Measurements from ENCODE around the gene PRKCA.

The PRKCA gene

GRCh38 chr17:66427134-66427533 lies 124.7 kb downstream of the PRKCA start:
- Histone ChIP-seq H3K27ac (ENCODE audit: low read depth, low read length) (no peak overlapping the region), H3K36me3 (ENCODE audit: insufficient read depth, low read length) (no peaks in the 10 kb centered on the region), H2AFZ (ENCODE audit: low read length, unreplicated experiment) (no peak overlapping the region), H3K27me3 (ENCODE audit: insufficient read depth, low read length) (no peaks in the 10 kb centered on the region), H3K4me3 (ENCODE audit: low read depth, low read length) (no peak overlapping the region), H3K79me2 (ENCODE audit: control insufficient read depth, insufficient read depth, low read length, unreplicated experiment) (peaks cover 88% of the 10 kb centered on the region), H3K4me1 (ENCODE audit: control insufficient read depth, insufficient read depth, low read length, unreplicated experiment) (peaks cover 40% of the 10 kb centered on the region)

GRCh38 chr17:66429680-66430079 lies 127.3 kb downstream of the PRKCA start:
- Histone ChIP-seq H3K4me3 (ENCODE audit: low read depth, low read length) (no peak overlapping the region), H3K79me2 (ENCODE audit: control insufficient read depth, insufficient read depth, low read length, unreplicated experiment) (peaks cover 90% of the 10 kb centered on the region)

GRCh38 chr17:66430846-66431795 lies 128.7 kb downstream of the PRKCA start:
- Histone ChIP-seq H3K4me3 (ENCODE audit: low read depth, low read length) (peak overlapping the region; percentile 52), H3K27me3 (ENCODE audit: insufficient read depth, low read length) (no peaks in the 10 kb centered on the region), H2AFZ (ENCODE audit: low read length, unreplicated experiment) (no peak overlapping the region), H3K79me2 (ENCODE audit: control insufficient read depth, insufficient read depth, low read length, unreplicated experiment) (peaks cover 90% of the 10 kb centered on the region), H3K36me3 (ENCODE audit: insufficient read depth, low read length) (no peaks in the 10 kb centered on the region), H3K4me1 (ENCODE audit: control insufficient read depth, insufficient read depth, low read length, unreplicated experiment) (peaks cover 33% of the 10 kb centered on the region), H3K27ac (ENCODE audit: low read depth, low read length) (peak overlapping the region; percentile 76)

More at GRCh38 chr17:66429680-66430079, 127.3 kb downstream of the PRKCA start:
- Histone ChIP-seq H3K27ac (ENCODE audit: low read depth, low read length) (no peak overlapping the region), H3K36me3 (ENCODE audit: insufficient read depth, low read length) (no peaks in the 10 kb centered on the region), H3K4me1 (ENCODE audit: control insufficient read depth, insufficient read depth, low read length, unreplicated experiment) (peaks cover 35% of the 10 kb centered on the region), H2AFZ (ENCODE audit: low read length, unreplicated experiment) (no peak overlapping the region), H3K27me3 (ENCODE audit: insufficient read depth, low read length) (no peaks in the 10 kb centered on the region)

GRCh38 chr17:66431910-66432309 lies 129.5 kb downstream of the PRKCA start:
- no peaks in the 10 kb centered on the region for H3K36me3 ChIP-seq (ENCODE audit: insufficient read depth, low read length)
- H3K4me1 ChIP-seq (ENCODE audit: control insufficient read depth, insufficient read depth, low read length, unreplicated experiment): peaks cover 34% of the 10 kb centered on the region
- H2AFZ ChIP-seq (ENCODE audit: low read length, unreplicated experiment): no peak overlapping the region
- H3K27me3 ChIP-seq (ENCODE audit: insufficient read depth, low read length): no peaks in the 10 kb centered on the region
- H3K27ac ChIP-seq (ENCODE audit: low read depth, low read length): peak overlapping the region; percentile 76
- H3K4me3 ChIP-seq (ENCODE audit: low read depth, low read length): peak overlapping the region; percentile 52
- H3K79me2 ChIP-seq (ENCODE audit: control insufficient read depth, insufficient read depth, low read length, unreplicated experiment): peaks cover 92% of the 10 kb centered on the region

DNA sequence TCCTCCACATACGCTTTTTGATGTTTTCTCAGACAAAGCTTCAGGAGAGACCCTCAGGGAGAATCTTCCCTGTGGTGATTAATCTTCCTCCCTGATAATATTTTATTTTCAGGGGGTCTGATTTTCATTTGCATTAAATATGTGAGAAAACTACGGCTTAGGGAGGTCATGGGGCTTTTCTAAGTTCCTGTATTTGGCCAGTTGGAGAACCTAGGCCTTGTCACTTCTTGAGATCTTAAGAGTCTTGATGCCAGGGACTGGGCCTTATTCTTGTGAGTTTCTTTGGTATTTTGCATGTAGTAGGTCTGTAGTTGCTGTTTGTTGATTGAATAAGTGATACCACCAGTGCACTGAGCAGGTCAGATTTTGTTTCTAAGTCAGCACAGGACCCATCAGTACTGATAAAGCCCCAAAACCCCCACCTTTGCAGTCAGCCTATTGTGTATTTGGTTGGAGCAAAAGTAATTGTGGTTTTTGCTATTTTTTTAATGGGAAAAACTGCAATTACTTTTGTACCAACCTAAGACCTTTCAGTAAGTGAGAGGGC lies 130.1 kb downstream of the PRKCA start:
- Histone ChIP-seq H3K4me1 (ENCODE audit: control insufficient read depth, insufficient read depth, low read length, unreplicated experiment) (peaks cover 37% of the 10 kb centered on the region), H3K36me3 (ENCODE audit: insufficient read depth, low read length) (no peaks in the 10 kb centered on the region), H3K27ac (ENCODE audit: low read depth, low read length) (peak overlapping the region; percentile 76), H3K4me3 (ENCODE audit: low read depth, low read length) (peak overlapping the region; percentile 17; the same call in 1 of the 2 replicates), H3K27me3 (ENCODE audit: insufficient read depth, low read length) (no peaks in the 10 kb centered on the region), H2AFZ (ENCODE audit: low read length, unreplicated experiment) (no peak overlapping the region), H3K79me2 (ENCODE audit: control insufficient read depth, insufficient read depth, low read length, unreplicated experiment) (peaks cover 90% of the 10 kb centered on the region)

DNA sequence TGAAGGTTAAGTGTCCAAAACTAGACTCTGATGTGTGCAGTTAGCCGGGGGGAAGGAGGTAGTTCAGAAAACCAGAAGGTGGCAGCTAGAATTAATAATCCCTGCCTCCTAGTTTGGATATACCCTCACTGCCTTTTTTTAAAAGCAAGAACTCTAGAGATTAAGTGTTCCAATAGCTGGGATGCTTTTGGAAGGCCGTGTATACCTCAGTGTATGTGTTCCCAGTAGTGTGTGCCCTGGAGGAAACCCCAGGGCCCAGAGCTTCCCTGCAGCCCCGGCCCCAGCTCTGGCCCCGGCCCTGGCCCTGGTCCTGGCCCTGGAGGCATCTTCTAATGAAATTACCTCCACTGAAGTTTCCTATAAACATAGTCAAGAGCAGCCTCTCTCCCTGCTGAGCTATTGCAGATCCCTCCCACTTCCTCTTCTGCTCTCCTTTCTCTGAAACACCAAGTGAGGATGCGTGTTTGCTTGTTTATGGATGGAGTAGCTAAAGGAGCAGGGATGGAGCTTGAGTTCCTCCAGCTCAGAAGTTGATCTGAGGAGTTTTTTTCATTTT lies 130.7 kb downstream of the PRKCA start:
- Histone ChIP-seq H2AFZ (ENCODE audit: low read length, unreplicated experiment) (no peak overlapping the region), H3K27ac (ENCODE audit: low read depth, low read length) (peak overlapping the region; percentile 76; the same call in 1 of the 2 replicates), H3K4me1 (ENCODE audit: control insufficient read depth, insufficient read depth, low read length, unreplicated experiment) (peaks cover 37% of the 10 kb centered on the region), H3K36me3 (ENCODE audit: insufficient read depth, low read length) (no peaks in the 10 kb centered on the region), H3K4me3 (ENCODE audit: low read depth, low read length) (no peak overlapping the region), H3K27me3 (ENCODE audit: insufficient read depth, low read length) (no peaks in the 10 kb centered on the region), H3K79me2 (ENCODE audit: control insufficient read depth, insufficient read depth, low read length, unreplicated experiment) (peaks cover 89% of the 10 kb centered on the region)

DNA sequence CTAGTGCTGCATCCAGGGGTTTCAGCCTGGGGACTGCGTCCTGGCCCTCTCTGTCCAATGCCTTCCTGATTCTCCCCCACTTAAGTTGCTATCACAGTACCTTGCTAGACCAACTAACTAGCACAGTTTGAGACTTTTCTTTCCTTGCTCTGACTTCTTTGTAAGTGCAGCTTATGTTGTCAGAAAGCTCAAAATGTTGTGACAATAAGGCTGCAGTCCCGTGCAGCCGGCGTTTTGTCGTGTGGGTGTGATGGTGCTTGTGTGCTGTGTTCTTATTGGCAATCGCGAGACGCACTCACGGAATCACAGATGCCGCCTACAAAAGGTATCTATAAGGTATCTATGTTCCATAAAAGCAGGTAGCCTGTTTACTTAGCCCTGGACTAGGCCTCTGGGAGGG lies 132.8 kb downstream of the PRKCA start:
- H3K36me3 ChIP-seq (ENCODE audit: insufficient read depth, low read length): no peaks in the 10 kb centered on the region
- peaks cover 37% of the 10 kb centered on the region for H3K4me1 ChIP-seq (ENCODE audit: control insufficient read depth, insufficient read depth, low read length, unreplicated experiment)
- H3K4me3 ChIP-seq (ENCODE audit: low read depth, low read length): no peak overlapping the region
- H3K27me3 ChIP-seq (ENCODE audit: insufficient read depth, low read length): no peaks in the 10 kb centered on the region
- peaks cover 86% of the 10 kb centered on the region for H3K79me2 ChIP-seq (ENCODE audit: control insufficient read depth, insufficient read depth, low read length, unreplicated experiment)
- H3K27ac ChIP-seq (ENCODE audit: low read depth, low read length): no peak overlapping the region
- H2AFZ ChIP-seq (ENCODE audit: low read length, unreplicated experiment): no peak overlapping the region

- Histone ChIP-seq H3K4me3 (ENCODE audit: low read depth, low read length) (no peak overlapping the region), H3K36me3 (ENCODE audit: insufficient read depth, low read length) (no peaks in the 10 kb centered on the region), H2AFZ (ENCODE audit: low read length, unreplicated experiment) (no peak overlapping the region), H3K27me3 (ENCODE audit: insufficient read depth, low read length) (no peaks in the 10 kb centered on the region), H3K79me2 (ENCODE audit: control insufficient read depth, insufficient read depth, low read length, unreplicated experiment) (peaks cover 86% of the 10 kb centered on the region), H3K27ac (ENCODE audit: low read depth, low read length) (no peak overlapping the region), H3K4me1 (ENCODE audit: control insufficient read depth, insufficient read depth, low read length, unreplicated experiment) (peaks cover 22% of the 10 kb centered on the region)
Observed at GRCh38 chr17:66436631-66437030, 134.2 kb downstream of the PRKCA start.

GRCh38 chr17:66437476-66438026 lies 135.1 kb downstream of the PRKCA start:
- H2AFZ ChIP-seq (ENCODE audit: low read length, unreplicated experiment): no peak overlapping the region
- H3K4me3 ChIP-seq (ENCODE audit: low read depth, low read length): no peak overlapping the region
- no peaks in the 10 kb centered on the region; the same call in 1 of the 2 replicates for H3K36me3 ChIP-seq (ENCODE audit: insufficient read depth, low read length)
- H3K4me1 ChIP-seq (ENCODE audit: control insufficient read depth, insufficient read depth, low read length, unreplicated experiment): peaks cover 14% of the 10 kb centered on the region
- peaks cover 87% of the 10 kb centered on the region for H3K79me2 ChIP-seq (ENCODE audit: control insufficient read depth, insufficient read depth, low read length, unreplicated experiment)
- no peaks in the 10 kb centered on the region for H3K27me3 ChIP-seq (ENCODE audit: insufficient read depth, low read length)
- no peak overlapping the region for H3K27ac ChIP-seq (ENCODE audit: low read depth, low read length)

DNA sequence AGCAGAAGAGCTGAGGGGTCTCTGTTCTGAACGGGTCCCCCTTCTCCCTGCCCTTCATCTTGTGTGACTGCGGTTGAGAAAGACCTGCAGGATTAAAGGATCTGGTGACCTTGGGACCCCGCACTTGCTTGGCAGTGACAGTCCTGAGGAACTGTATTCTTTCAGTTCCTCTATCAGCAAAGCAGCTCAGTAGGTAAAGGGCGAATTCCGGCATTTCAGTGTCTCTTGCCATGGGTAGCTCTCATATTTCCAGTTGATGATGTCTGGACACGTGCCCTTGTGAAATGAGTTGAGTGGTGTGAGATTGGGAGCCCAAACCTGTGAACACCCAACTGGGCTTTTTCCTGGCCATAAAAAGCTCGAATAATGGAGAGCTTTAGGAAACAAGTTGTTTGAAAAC lies 135.7 kb downstream of the PRKCA start:
- Histone ChIP-seq H2AFZ (ENCODE audit: low read length, unreplicated experiment) (no peak overlapping the region), H3K79me2 (ENCODE audit: control insufficient read depth, insufficient read depth, low read length, unreplicated experiment) (peaks cover 87% of the 10 kb centered on the region), H3K27ac (ENCODE audit: low read depth, low read length) (no peak overlapping the region), H3K27me3 (ENCODE audit: insufficient read depth, low read length) (no peaks in the 10 kb centered on the region), H3K4me1 (ENCODE audit: control insufficient read depth, insufficient read depth, low read length, unreplicated experiment) (peaks cover 9% of the 10 kb centered on the region), H3K36me3 (ENCODE audit: insufficient read depth, low read length) (no peaks in the 10 kb centered on the region; the same call in 1 of the 2 replicates), H3K4me3 (ENCODE audit: low read depth, low read length) (no peak overlapping the region)

All from ACC112 (cell line).